ENCODE results near the gene TENM3.
A peak's percentile ranks its signal among the peaks of the same experiment; 100 is the strongest.

TENM3 gene

GRCh38 chr4:182470215-182470614, 227.0 kb downstream of the TENM3 start:
- FAIRE-seq: no peak

DNA sequence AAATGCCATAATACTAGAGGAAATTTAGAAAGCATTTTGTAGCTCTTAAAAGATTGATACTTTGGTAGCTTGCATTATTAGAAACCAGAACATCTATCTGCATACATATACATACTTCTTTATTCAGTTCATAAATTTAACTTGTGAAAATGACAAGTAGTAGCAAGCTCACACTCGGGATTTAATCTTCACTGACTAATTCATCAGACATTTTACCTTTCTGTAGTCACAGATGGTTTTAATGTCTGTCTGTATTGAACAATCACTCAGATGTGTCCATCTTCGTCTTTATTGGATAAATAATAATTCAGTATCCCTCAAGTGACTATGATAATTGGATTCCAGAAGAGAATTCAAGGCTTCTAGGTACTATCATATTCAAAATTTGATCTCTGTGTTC, 232.3 kb downstream of the TENM3 start:
- no peak for FAIRE-seq

DNA sequence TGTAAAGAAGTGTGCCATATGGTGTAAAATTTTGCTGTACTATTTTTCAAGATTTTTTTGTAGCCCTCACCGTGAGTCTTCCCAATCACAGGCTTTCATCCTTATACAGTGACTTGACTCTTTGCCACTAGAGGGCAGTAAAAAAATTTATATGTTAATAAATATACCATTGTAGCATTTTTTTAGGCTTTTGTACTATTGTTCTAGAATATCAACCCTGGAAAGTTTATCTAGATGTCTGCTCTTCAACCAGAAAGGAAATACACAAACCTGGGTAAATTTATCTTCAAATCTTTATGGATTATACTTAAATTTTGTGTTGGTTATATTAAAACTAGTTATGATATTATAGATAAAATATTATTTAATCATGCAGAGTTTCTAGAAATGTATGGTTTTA, 235.3 kb downstream of the TENM3 start:
- FAIRE-seq: peak; percentile 86

- no peak for FAIRE-seq
Measured at GRCh38 chr4:182483685-182484084, 240.5 kb downstream of the TENM3 start.

- no peak for FAIRE-seq
Measured at GRCh38 chr4:182486881-182487280, 243.7 kb downstream of the TENM3 start.

DNA sequence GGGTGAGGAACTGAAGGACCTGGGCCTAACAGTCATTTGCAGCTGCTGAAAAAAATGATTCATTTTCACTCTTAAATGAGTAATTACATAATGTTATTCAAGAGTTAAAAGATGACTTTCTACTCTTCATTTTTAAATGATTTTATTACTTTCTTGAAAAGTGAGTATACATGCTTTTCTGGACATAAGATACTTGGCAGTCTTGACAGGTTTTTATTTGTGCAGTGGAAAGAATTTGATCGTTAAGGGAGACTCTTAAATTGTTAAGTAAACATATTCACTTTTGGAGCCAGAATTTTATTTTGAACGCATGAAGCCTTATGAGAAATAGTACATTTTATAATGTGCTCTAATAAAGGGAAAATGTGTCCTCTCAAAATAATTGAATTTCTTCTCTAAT, 245.7 kb downstream of the TENM3 start:
- no peak for FAIRE-seq

DNA sequence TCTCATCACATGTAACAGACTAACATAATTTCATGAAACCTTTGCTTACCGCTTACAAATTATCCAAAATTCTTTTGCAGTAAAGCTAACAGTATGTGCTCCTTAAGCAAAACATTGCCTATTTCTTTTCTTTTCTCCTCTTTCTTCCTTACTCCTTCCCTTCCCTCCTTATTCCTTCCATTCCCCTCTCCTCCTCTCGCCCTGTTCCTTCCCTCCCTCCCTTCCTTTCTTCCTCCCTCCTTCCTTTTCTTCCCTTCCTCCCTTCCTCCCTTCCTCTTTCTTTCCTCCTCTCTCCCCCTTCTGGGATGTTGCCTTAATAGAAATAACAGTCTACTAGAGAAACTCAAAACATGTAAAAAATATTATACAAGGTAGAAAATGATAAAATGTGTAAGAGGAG, 246.4 kb downstream of the TENM3 start:
- FAIRE-seq: no peak

DNA sequence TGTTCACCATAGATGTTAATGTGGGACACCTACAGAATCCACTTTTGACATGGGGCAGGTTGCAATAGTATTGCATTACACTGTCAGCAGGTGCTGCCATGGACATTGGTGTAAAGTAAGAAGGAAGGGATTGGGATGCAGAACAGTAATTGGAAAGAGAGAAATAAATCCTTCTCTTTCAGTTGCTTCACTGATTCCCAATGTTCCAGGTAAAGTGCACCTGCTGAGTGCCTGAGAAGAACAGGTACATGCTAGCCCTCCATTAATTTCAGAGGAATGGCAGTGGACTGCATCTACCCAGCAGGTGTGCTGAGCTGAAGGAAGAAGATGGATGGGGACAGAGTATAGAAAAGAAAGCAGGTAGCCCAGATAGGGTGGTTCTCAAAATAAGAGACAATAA, 248.5 kb downstream of the TENM3 start:
- FAIRE-seq: no peak

DNA sequence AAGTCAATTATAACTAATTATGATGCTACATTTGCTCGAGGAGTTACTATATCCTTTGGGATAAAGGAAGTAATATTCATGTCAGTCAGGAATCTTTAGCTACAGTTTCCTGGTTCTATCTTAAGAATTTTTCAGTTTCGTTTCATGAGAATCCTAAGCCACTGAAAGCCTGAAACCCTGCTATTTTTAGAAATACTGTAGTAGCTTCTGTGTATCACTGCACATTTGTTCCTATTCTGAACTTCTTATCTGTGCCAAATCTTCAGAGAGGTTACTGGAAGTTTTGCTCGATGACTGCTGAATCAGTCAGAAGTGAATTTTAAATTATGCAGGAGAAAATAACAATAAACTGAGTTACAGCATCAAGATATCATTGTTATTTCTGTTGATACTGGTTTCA, 249.2 kb downstream of the TENM3 start:
- FAIRE-seq: peak; percentile 31

DNA sequence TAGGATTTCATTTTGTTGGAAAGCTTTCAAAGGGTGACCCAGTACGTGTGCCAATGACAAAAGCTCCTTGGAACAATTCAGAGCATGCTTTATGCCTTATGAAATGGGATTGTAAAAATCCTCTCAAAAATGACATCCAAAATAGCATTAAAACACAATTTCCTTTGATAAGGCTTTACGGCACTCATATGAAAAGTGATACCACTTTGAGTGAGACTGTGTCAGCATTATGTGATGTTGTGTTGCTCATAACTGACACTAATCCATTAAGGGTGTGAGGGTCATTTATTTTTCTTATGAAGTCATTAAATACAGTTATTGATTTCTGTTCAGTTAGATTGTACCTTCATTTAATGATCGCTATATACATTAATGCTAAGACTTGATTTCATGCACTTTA, 250.2 kb downstream of the TENM3 start:
- FAIRE-seq: no peak

DNA sequence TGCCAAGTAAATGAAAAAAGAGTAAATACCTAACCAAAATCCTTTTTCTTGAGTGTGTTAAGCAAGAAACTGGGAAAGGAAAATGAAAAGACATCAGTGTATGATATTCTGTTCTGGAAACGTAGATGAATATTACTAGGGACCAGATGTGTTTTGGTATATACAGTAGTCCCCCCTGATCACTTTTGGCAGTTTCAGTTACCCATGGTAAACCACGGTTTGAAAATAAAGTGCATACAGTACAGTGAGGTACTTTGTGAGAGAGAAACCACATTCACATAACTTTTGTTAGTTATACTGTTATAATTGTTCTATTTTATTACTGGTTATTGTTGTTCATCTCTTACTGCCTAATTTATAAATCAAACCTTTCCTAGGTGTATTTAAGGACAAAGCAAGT, 250.9 kb downstream of the TENM3 start:
- FAIRE-seq: no peak

DNA sequence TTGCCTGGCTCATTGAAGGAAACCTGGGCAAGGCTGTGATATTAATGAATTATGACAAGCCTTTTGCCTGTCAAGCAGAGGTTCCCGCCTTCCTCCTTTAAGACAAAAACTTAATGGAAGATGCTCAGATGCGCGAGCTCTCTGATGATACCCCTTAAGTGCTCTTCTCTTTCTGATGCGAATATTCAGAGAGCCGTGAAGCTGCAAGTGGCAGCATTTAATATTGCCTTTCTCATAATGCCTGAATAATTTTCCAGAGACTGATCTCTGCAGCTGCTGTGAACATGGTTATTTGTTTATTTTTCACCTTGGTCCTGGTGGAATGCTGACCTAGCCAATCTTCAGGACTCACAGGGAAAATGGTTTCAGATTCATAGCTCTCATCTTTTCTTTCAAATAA, 251.8 kb downstream of the TENM3 start:
- FAIRE-seq: no peak

DNA sequence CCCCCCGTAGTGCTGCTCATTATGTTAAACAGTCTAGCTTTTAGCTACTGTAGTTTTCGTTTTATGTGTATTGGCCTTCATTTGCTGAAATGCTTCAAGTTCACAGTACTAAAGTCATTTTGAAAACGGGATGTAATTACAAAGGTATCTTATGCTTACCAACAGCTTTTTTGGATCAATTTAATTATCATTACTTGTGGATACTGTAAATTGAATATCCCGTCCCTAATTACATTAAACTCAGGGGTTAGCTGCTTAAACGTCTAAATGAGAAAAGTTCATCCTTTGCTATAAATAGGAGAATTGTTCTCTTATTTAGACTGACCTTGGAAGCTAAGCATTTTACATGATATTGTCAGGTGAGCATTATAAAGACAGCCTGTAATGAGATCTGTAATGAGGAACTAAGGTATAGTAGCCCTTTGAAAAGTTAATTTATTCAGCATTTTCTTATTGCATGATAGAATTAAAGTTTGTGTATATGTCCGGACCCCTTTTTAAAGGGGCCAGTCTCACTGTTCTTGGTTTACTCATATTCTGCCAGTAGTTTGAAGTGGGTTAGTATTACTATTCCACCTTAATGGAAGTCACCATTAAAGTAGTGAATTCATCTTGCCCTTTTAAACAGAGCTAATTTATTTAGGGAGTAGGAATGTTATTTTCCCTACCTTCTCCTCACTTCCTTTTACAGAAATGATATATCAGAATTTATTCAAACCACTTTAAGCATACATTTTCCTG, 252.6 kb downstream of the TENM3 start:
- FAIRE-seq: no peak

DNA sequence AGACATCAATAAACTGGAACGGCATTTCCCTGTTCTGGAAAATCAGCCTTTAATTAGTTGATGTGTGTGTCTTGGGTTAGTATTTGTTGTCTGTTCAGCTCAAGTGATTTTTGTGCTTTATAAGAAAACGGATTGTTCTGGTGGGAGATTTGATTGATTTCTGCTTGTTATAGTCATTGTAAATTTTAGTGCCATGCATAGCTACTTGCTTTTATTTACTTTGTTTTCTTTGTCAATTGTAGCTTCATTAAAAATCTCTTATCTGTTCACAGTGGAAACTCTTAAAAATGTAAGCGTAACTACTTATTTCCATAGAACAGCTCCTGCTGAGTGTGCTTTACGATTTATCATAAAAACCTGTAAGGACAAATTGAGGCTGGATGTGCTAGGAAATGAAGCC, 253.2 kb downstream of the TENM3 start:
- no peak for FAIRE-seq

DNA sequence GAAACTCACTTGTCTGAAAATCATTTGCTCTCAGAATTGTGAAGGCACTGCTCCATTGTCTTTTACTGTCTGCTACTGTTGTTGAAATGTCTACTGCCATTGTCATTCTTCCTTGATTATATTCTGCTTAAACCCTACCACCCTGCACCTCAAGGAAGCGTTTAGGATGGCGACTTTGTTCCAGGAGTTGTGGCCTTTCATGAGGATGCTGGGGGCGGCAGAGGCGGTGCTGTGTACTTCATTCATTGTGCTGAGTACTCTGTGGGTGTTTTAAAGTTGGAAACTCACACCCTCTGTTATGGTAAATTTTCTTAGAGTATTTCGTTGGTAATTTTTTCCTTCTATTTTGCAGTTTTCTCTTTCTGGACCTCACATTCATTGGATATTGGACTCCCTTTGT, 258.9 kb downstream of the TENM3 start:
- no peak for FAIRE-seq

- no peak for FAIRE-seq
Measured at GRCh38 chr4:182504463-182504862, 261.3 kb downstream of the TENM3 start.

DNA sequence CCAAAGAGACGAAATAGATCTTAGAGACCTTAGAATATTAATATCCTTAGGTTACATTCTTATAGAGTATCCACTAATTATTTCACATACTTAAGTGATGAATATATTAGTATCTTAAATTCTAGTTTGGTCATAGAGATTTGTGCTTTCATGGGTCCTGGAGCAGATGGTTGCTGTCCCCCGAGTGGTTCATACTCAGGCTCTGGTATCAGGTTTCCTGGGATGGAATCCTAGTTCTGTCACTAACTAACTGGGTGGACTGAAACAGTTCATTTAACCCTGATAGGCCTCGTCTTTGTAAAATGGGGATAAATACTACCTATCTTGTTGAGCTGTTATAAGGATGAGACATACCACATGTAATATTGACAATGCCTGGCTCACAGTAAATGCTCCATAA, 264.6 kb downstream of the TENM3 start:
- FAIRE-seq: no peak

GRCh38 chr4:182510836-182511235, 267.6 kb downstream of the TENM3 start:
- no peak for FAIRE-seq

GRCh38 chr4:182513587-182514291, 270.5 kb downstream of the TENM3 start:
- FAIRE-seq: no peak

DNA sequence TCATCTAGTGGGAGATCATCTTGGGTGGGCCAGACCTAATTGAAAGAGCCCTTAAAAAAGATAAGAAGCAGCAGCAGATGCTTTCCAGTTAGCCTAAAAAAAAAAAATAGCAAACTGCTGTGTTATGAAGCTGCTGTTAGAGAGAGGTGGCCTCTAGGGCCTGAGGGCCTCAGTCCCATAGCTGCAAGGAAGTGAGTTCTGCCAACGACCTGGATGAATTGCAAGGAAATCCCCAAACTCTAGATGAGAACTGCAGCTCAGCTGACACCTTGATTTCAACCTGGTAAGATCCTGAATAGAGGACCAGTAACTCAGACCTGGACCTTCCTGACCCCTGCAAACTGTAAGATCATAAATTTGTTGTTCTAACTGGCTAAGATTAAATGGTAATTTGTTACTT, 275.2 kb downstream of the TENM3 start:
- no peak for FAIRE-seq

DNA sequence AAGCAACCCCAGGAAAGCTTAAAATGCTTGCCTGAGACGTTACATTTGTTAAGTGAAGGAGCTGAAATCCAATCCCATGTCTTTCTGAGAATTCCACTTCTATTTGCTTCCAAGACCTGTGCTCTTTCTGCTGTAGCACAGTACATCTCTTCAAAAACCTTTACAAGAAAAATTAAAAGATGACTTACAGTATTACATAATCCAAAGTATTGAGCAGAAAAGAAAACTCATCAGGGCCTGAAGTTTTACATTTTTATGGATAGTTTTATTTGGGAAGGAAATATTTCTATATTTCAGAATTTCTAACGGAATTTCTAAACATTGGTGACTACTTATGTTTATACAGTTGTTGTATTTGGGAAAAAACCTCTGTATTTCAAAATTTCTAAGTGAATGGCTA, 276.3 kb downstream of the TENM3 start:
- FAIRE-seq: no peak

- no peak for FAIRE-seq
Measured at GRCh38 chr4:182521011-182521410, 277.8 kb downstream of the TENM3 start.

DNA sequence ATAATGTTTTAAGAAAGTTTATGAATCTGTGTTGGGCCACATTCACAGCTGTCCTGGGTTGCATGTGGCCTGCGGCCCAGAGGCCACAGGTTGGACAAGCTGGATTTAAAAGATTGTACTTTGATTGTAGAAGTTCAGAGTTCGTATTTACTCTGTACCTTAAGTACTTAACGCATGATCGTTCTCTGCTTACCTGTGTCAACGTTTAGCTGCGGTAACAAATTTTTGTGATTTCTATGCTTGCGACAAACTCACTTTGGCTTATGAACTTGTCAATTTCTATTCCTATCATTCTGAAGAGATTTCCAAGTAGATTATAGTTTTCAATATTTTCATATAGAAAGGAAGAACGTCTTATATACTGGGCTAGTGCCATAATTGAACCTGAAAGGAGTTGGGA, 285.6 kb downstream of the TENM3 start:
- FAIRE-seq: no peak

GRCh38 chr4:182530451-182530850, 287.2 kb downstream of the TENM3 start:
- FAIRE-seq: no peak

Measured in colon (tissue), 2 donors.